RWPE1 (cell line): ENCODE data around the gene ZNF683.

ENCODE experiments used
- CTCF ChIA-PET: fragments of 350-600 bp; sonication (Branson Sonifier 250); formaldehyde crosslinking; extraction: SDS; loops from one replicate; lab custom pipeline; 2021; lab: Yijun Ruan, JAX
- POLR2A ChIA-PET: fragments of 400-600 bp; formaldehyde crosslinking; extraction: SDS; loops from one replicate; lab custom pipeline; 2020; ENCODE audit warnings: antibody characterized with exemption; ENCODE audit not compliant: low non-redundant PET; lab: Yijun Ruan, JAX
- DNase-seq: peaks from one replicate; pipeline ENCODE4 v3.0.0; 2012; ENCODE audit warnings: low spot score
- H3K27ac ChIP-seq: fragments of 450-650 bp; 2 replicates; pipeline ENCODE4 v1.5.1; 2017
- TF ChIP-seq, protein P1 (sequence below): fragments of 450-650 bp; conservative IDR thresholded peaks from 2 replicates; pipeline ENCODE4 v1.5.1; 2017; ENCODE audit warnings: low read depth, mild to moderate bottlenecking

Gene ZNF683

GRCh38 chr1:26346274-26347033 is 26.1 kb downstream of the ZNF683 start:
- CTCF ChIA-PET: no interaction called here
- no peak overlapping the region for H3K27ac ChIP-seq
- TF ChIP-seq, protein P1, sequence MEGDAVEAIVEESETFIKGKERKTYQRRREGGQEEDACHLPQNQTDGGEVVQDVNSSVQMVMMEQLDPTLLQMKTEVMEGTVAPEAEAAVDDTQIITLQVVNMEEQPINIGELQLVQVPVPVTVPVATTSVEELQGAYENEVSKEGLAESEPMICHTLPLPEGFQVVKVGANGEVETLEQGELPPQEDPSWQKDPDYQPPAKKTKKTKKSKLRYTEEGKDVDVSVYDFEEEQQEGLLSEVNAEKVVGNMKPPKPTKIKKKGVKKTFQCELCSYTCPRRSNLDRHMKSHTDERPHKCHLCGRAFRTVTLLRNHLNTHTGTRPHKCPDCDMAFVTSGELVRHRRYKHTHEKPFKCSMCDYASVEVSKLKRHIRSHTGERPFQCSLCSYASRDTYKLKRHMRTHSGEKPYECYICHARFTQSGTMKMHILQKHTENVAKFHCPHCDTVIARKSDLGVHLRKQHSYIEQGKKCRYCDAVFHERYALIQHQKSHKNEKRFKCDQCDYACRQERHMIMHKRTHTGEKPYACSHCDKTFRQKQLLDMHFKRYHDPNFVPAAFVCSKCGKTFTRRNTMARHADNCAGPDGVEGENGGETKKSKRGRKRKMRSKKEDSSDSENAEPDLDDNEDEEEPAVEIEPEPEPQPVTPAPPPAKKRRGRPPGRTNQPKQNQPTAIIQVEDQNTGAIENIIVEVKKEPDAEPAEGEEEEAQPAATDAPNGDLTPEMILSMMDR: no peak
- POLR2A ChIA-PET: no interaction called here
- no peak for DNase-seq

- POLR2A ChIA-PET: no interaction called here
- no peak for DNase-seq
- no peak overlapping the region for H3K27ac ChIP-seq
- CTCF ChIA-PET: no interaction called here
- TF ChIP-seq, protein P1: no peak
Observed at GRCh38 chr1:26345718-26346117, 26.8 kb downstream of the ZNF683 start.

GRCh38 chr1:26344147-26344920 is 28.2 kb downstream of the ZNF683 start:
- ChIA-PET CTCF (no interaction called here), POLR2A (no interaction called here)
- TF ChIP-seq, protein P1: no peak
- H3K27ac ChIP-seq: no peak overlapping the region
- DNase-seq: no peak

GRCh38 chr1:26340047-26340481 is 32.5 kb downstream of the ZNF683 start:
- CTCF ChIA-PET: interaction anchor here (1.1 kb wide), 1 partner anchor 53 kb away, joined by 3 read pairs; no protein-coding TSS in a partner anchor
- POLR2A ChIA-PET: no interaction called here
- peak overlapping the region; percentile 52; the same call in 1 of the 2 replicates for H3K27ac ChIP-seq
- DNase-seq: no peak
- TF ChIP-seq, protein P1: no peak

DNA sequence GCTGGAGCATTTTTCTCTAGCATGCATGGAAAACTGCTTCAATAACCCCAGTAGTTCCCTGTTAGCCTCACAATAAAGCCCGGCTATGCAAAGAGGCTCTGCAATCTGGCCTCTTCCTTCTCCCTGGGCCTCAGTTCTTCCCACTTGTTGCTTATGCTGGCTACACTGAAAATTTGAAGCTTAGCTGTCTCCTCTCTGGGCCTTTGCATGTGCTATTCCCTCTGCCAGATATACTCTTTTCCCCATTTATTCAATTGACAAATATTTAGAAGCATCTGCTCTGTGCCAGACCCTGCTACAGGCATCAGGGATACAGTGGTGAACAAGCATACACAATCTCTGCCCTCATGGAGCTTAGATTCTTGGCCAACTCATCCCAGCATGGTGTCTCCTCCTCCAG is 33.9 kb downstream of the ZNF683 start:
- no peak for DNase-seq
- POLR2A ChIA-PET: no interaction called here
- TF ChIP-seq, protein P1: no peak
- no peak overlapping the region; the same call in 1 of the 2 replicates for H3K27ac ChIP-seq
- CTCF ChIA-PET: interaction anchor here (1.0 kb wide), 1 partner anchor 26 kb away, joined by 4 read pairs; no protein-coding TSS in a partner anchor

DNA sequence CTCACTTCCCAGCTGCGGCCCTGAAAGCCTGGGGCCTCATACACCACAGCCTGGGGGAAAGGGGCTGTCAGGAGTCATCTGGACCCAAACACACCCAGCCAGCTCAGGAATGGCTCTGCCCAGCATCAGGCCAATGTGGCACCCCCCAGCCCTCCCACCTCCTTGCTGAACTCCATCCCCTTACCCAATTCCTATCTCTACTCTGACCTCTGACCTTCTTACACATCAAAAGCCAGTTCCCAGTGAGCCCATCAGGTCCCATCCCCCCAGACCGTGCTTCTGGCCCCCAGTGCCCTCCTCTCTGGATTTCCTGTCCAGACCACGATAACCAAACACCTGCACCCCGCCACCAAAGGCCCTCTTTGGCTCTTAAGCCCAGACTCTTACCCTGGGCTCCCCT is 34.9 kb downstream of the ZNF683 start:
- DNase-seq: no peak
- TF ChIP-seq, protein P1: no peak
- H3K27ac ChIP-seq: peak overlapping the region; percentile 78
- CTCF ChIA-PET: no interaction called here
- POLR2A ChIA-PET: no interaction called here
